ENCODE results near the gene GANC.

Gene GANC

GRCh38 chr15:42385980-42386700 is 113.1 kb downstream of the GANC start:
- DNase-seq, result no peak

DNA sequence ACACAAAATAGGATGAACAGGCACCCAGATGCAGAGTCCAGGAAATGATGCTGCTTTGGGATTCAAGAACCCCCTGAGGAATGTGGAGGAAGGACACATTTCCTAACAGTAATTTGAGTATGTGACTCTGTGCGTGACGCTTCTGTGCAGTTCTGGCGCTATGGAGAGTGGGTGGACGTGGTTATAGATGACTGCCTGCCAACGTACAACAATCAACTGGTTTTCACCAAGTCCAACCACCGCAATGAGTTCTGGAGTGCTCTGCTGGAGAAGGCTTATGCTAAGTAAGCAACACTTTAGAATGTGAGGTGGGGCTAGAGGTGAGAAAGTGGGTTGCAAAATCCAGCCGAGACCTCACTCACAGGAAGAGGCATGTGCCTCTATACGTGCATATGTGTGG is 114.6 kb downstream of the GANC start:
- no peak for DNase-seq

DNA sequence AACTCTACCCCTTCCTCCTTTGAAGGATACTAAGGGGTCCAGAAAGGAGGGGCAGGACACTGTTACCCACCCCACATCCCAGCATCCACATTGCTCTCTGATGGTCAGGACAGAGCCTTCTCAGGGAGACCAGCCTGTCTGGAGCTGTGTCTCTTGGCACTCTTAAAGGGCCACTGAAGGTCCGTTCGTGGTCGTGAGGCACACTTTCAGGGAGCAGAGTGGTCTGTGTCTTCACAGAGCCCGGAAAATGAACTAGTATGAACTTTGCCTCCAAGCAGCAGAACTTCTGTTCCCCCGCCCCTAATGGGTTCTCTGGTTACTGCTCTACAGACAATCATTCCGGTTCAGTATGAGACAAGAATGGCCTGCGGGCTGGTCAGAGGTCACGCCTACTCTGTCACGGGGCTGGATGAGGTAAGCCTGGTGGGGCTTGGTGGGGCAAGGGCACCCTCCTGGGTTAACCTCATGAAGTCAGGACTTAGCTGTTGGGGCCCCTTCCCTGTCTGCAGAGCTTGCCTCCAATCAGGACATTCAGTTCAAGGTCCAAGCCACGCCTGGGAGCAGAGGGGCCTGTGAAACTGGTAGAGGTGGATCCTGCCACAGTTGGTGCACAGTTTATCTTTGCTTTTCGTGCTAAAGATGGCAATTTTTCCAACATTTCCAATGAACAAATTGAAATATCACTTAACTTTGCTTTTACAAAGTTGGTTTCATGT is 119.5 kb downstream of the GANC start:
- no peak for DNase-seq

DNA sequence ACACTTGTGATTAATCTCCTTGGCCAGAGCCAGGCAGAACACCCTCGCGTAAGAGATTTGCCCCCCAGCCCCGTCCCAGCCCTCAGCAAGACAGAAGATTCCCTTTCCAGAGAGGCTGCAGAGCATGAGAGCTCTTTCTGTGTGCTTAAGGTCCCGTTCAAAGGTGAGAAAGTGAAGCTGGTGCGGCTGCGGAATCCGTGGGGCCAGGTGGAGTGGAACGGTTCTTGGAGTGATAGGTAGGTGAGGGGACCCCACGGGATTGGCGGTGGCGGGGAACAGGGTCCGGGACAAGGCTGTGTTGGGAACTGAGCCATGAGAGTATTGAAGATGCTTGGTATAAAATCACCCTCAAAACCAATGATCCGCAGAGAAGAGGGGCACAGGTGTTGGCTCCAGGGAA is 121.1 kb downstream of the GANC start:
- DNase-seq, result no peak

GRCh38 chr15:42395838-42396237 is 122.8 kb downstream of the GANC start:
- DNase-seq, result no peak

- DNase-seq, result no peak
Measured at GRCh38 chr15:42401544-42402454, 128.8 kb downstream of the GANC start.

DNA sequence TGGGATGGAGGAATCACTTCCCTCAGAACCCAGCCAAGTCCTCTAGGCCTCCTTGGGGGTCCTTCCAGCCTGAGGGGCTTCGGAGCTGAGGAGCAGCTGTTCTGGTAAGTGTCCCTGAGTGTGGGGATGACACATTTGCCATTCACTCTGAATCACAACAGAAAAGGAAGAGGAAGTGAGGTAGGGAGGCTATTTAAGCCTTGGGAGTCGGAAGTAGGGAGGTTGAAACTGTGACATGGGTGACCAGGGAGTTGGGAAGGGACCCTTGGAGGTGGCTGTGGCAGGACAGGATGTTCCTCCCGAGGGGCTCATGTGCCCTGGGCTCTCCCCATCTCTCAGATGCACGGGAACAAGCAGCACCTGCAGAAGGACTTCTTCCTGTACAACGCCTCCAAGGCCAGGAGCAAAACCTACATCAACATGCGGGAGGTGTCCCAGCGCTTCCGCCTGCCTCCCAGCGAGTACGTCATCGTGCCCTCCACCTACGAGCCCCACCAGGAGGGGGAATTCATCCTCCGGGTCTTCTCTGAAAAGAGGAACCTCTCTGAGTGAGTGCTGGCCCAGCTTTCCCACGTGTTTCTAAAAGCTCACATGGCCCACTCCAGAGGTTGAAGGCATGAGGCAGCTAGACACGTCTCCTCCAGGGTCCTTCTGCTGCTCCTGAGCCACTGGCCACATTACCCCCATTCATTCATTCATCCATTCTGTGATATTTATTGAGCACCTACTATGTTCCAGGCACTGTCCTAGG is 129.6 kb downstream of the GANC start:
- peak; percentile 38 to 76 for DNase-seq

- no peak for DNase-seq
Measured at GRCh38 chr15:42403389-42403788, 130.4 kb downstream of the GANC start.

- no peak for DNase-seq
Measured at GRCh38 chr15:42404461-42405235, 131.6 kb downstream of the GANC start.

DNA sequence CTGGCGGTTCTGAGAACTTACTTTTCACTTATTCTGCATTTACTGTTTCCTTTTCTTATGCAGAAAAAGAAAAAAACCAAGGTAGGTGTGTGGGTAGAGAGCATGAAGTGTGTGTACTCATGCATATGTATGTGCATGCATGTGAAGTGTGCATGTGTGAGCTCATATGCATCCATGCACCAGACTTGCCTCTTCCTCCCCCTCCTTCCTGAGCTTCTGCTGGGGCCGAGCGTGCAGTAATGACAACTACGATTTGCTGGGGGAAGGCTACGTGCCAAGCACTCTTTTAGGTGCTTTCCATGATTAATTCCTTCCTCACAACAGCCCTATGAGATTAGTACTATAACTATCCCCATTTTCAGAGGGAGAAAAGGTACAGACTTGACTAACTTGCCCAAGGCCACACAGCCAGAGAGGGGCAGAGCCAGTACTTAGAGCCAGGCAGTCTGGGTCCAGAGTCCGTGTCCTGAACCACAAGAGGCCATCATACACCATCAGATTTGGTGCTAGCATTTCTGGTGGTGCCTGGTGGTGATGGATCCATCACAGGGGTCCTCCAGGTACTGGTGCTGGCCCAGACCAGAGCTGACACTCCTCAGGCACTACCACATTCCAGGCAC is 133.0 kb downstream of the GANC start:
- DNase-seq, result peak in 1 of 2 donors; percentile 16

Measured in inflammatory macrophage treated with lipopolysaccharide for 1 hour (primary cell).